SK-N-SH treated with all-trans-retinoic acid at 6 μM for 48 hours (cell line): Measurements from ENCODE around the gene BRSK1.

Experiments
- ATAC-seq: fragments of 200-7000 bp; cut with Tn5 transposase; 3 replicates; pipeline ENCODE4 v1.9.1; 2020; ENCODE audit warnings: mild to moderate bottlenecking, moderate library complexity
- BACH2 ChIP-seq: fragments of 250-450 bp; sonication (Bioruptor Pico); IDR thresholded peaks from 2 replicates; pipeline ENCODE4 v1.9.0; 2021; ENCODE audit warnings: mild to moderate bottlenecking, borderline replicate concordance
- CREB5 ChIP-seq: fragments of 250-450 bp; sonication (Bioruptor Pico); IDR thresholded peaks from 2 replicates; pipeline ENCODE4 v1.5.1; 2020; ENCODE audit warnings: low read depth, mild to moderate bottlenecking, moderate library complexity
- CSDC2 ChIP-seq: fragments of 250-450 bp; sonication (Bioruptor Pico); IDR thresholded peaks from 2 replicates; pipeline ENCODE4 v1.5.0; 2020; ENCODE audit warnings: mild to moderate bottlenecking, moderate library complexity
- CSRNP3 ChIP-seq: fragments of 250-450 bp; sonication (Bioruptor Pico); IDR thresholded peaks from 2 replicates; pipeline ENCODE4 v1.5.1; 2021; ENCODE audit warnings: mild to moderate bottlenecking, moderate library complexity
- ESRRG ChIP-seq: fragments of 250-450 bp; sonication (Bioruptor Pico); IDR thresholded peaks from 2 replicates; pipeline ENCODE4 v1.6.1; 2021; ENCODE audit warnings: mild to moderate bottlenecking
- GLIS3 ChIP-seq: fragments of 250-450 bp; sonication (Bioruptor Pico); IDR thresholded peaks from 2 replicates; pipeline ENCODE4 v1.5.0; 2020; ENCODE audit warnings: mild to moderate bottlenecking, moderate library complexity
- ISL1 ChIP-seq: fragments of 250-450 bp; sonication (Bioruptor Pico); IDR thresholded peaks from 2 replicates; pipeline ENCODE4 v2.1.2; 2022; ENCODE audit warnings: mild to moderate bottlenecking, moderate library complexity
- OSR1 ChIP-seq: fragments of 250-450 bp; sonication (Bioruptor Pico); IDR thresholded peaks from 2 replicates; pipeline ENCODE4 v1.8.0; 2022; ENCODE audit warnings: moderate library complexity, mild to moderate bottlenecking, inconsistent platforms
- PPARA ChIP-seq: fragments of 250-450 bp; sonication (Bioruptor Pico); IDR thresholded peaks from 2 replicates; pipeline ENCODE4 v1.5.0; 2020; ENCODE audit warnings: mild to moderate bottlenecking, borderline replicate concordance
- RARB ChIP-seq: fragments of 250-450 bp; sonication (Bioruptor Pico); IDR thresholded peaks from 2 replicates; pipeline ENCODE4 v1.8.0; 2021; ENCODE audit warnings: mild to moderate bottlenecking, moderate library complexity
- SNAI2 ChIP-seq: fragments of 250-450 bp; sonication (Bioruptor Pico); IDR thresholded peaks from 2 replicates; pipeline ENCODE4 v1.5.0; 2020; ENCODE audit warnings: mild to moderate bottlenecking, moderate library complexity
- TOX ChIP-seq: fragments of 250-450 bp; sonication (Bioruptor Pico); IDR thresholded peaks from 2 replicates; pipeline ENCODE4 v1.8.0; 2021; ENCODE audit warnings: mild to moderate bottlenecking, moderate library complexity, borderline replicate concordance
- ZC3H10 ChIP-seq: fragments of 250-450 bp; sonication (Bioruptor Pico); IDR thresholded peaks from 2 replicates; pipeline ENCODE4 v1.5.1; 2021; ENCODE audit warnings: mild to moderate bottlenecking, moderate library complexity
- ZFP30 ChIP-seq: fragments of 450-650 bp; formaldehyde crosslinking; IDR thresholded peaks from 2 replicates; pipeline ENCODE4 v1.5.0; 2022; ENCODE audit warnings: mild to moderate bottlenecking, moderate library complexity
- ZNF565 ChIP-seq: fragments of 450-650 bp; formaldehyde crosslinking; conservative IDR thresholded peaks from 2 replicates; pipeline ENCODE4 v1.5.0; 2020; ENCODE audit warnings: low read depth, mild to moderate bottlenecking, moderate library complexity
- ZNF70 ChIP-seq: fragments of 450-650 bp; formaldehyde crosslinking; IDR thresholded peaks from 2 replicates; pipeline ENCODE4 v1.5.0; 2020; ENCODE audit warnings: mild to moderate bottlenecking, moderate library complexity
- ZNF8 ChIP-seq: fragments of 450-650 bp; formaldehyde crosslinking; IDR thresholded peaks from 2 replicates; pipeline ENCODE4 v1.5.0; 2020; ENCODE audit warnings: mild to moderate bottlenecking, moderate library complexity
- TF ChIP-seq, protein P1 (sequence below): fragments of 250-450 bp; sonication (Bioruptor Pico); IDR thresholded peaks from 2 replicates; pipeline ENCODE4 v1.8.0; 2020; ENCODE audit warnings: mild to moderate bottlenecking, moderate library complexity, borderline replicate concordance
- TF ChIP-seq, protein P2 (sequence below): fragments of 250-450 bp; sonication (Bioruptor Pico); IDR thresholded peaks from 2 replicates; pipeline ENCODE4 v1.5.0; 2020; ENCODE audit warnings: mild to moderate bottlenecking, moderate library complexity
- TF ChIP-seq, protein P3 (sequence below): fragments of 250-450 bp; sonication (Bioruptor Pico); IDR thresholded peaks from 2 replicates; pipeline ENCODE4 v1.8.0; 2021; ENCODE audit warnings: low read depth, mild to moderate bottlenecking, moderate library complexity, borderline replicate concordance

BRSK1 gene

DNA sequence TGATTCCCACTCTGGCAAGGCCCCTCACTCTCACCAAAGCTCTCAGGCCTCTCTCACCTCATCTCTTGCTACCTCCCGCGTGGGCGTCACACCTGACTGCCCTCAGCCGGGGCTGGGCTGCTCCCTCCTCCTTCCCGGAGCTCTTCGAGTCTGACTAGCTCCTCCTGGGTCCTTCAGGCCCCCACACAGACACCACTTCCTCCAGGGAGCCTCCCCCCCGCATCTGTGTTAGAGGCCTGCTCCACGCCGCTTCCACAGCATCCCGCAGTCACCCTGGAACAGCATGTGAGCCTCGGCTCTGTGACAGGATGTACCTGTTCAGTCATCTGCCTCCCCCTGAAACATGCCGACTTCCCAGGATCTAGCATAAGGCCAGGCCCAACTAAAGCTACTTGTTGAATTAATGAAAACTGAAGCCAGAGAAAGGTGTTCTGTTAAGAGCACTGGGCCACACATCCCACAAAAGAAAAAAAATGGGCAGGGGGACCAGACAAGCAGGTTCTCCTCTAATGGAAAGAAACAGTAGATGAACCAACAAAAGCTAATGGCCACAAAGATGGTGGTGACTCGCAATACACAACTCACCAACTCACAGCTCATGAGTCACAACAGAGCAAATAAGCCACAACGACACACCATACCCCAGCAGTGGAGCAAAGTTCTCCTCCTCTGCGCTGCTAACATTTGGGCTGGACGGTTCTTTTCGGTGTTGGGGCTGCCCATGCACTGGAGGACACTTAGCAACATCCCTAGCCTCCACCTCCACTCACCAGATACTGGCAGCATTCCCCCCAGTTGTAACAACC, 28.0 kb upstream of the BRSK1 start:
- ATAC-seq: no peak
- TF ChIP-seq, protein P1, sequence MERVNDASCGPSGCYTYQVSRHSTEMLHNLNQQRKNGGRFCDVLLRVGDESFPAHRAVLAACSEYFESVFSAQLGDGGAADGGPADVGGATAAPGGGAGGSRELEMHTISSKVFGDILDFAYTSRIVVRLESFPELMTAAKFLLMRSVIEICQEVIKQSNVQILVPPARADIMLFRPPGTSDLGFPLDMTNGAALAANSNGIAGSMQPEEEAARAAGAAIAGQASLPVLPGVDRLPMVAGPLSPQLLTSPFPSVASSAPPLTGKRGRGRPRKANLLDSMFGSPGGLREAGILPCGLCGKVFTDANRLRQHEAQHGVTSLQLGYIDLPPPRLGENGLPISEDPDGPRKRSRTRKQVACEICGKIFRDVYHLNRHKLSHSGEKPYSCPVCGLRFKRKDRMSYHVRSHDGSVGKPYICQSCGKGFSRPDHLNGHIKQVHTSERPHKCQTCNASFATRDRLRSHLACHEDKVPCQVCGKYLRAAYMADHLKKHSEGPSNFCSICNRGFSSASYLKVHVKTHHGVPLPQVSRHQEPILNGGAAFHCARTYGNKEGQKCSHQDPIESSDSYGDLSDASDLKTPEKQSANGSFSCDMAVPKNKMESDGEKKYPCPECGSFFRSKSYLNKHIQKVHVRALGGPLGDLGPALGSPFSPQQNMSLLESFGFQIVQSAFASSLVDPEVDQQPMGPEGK: no peak
- TF ChIP-seq CREB5 (no peak), ZNF565 (CRISPR knock-in tag) (no peak), ISL1 (CRISPR knock-in tag) (no peak), SNAI2 (CRISPR knock-in tag) (no peak), OSR1 (CRISPR knock-in tag) (no peak), CSDC2 (no peak), ZNF8 (CRISPR knock-in tag) (no peak), BACH2 (CRISPR knock-in tag) (no peak), ZC3H10 (no peak)
- TF ChIP-seq, protein P2, sequence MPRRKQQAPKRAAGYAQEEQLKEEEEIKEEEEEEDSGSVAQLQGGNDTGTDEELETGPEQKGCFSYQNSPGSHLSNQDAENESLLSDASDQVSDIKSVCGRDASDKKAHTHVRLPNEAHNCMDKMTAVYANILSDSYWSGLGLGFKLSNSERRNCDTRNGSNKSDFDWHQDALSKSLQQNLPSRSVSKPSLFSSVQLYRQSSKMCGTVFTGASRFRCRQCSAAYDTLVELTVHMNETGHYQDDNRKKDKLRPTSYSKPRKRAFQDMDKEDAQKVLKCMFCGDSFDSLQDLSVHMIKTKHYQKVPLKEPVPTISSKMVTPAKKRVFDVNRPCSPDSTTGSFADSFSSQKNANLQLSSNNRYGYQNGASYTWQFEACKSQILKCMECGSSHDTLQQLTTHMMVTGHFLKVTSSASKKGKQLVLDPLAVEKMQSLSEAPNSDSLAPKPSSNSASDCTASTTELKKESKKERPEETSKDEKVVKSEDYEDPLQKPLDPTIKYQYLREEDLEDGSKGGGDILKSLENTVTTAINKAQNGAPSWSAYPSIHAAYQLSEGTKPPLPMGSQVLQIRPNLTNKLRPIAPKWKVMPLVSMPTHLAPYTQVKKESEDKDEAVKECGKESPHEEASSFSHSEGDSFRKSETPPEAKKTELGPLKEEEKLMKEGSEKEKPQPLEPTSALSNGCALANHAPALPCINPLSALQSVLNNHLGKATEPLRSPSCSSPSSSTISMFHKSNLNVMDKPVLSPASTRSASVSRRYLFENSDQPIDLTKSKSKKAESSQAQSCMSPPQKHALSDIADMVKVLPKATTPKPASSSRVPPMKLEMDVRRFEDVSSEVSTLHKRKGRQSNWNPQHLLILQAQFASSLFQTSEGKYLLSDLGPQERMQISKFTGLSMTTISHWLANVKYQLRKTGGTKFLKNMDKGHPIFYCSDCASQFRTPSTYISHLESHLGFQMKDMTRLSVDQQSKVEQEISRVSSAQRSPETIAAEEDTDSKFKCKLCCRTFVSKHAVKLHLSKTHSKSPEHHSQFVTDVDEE (CRISPR knock-in tag): no peak

DNA sequence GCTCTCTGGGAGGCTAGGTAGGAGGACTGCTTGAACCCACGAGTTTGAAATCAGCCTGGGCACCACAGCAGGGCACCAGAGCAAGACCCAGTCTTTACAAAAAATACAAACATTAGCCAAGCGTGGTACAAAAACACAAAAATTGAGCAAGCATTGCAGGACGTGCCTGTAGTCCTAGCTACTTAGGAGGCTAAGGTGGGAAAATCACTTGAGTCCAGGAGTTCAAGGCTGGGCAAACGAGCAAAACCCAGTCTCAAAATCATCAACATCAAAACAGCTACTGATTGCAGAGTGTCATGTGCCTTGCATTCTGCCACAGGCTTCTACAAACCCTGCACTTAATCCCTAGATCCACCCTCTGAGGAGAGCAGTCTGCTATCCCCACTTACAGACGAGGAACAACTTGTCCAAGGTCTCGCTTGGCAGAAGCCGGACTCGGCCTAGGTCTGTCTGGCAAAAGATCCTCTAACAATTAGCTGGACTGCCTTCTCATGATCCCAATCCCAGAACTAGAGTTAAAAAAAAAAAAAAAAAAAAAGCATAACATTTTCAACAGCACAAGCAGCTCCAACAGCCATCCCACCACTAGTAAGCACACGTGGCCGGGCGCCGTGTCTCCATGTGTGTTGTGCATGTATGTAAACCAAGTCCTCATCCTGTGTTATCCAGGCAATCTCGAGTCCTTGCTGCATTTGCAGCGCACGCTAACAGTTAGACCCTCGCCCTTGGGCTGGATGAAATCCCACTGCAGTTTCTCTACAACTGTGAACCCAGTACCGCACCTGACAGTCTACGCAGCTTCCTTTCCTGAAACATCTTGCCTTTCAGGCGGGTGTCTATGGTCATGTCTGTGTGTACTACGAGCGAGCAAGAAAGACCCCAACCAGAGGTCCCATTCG, 27.0 kb upstream of the BRSK1 start:
- TF ChIP-seq, protein P1: no peak
- no peak for TF ChIP-seq ESRRG (CRISPR knock-in tag)
- TF ChIP-seq PPARA (CRISPR knock-in tag): no peak
- no peak for TF ChIP-seq ZC3H10
- TF ChIP-seq GLIS3 (CRISPR knock-in tag): no peak
- TF ChIP-seq ZFP30: no peak
- TF ChIP-seq TOX: no peak
- no peak for TF ChIP-seq CREB5
- TF ChIP-seq ZNF8 (CRISPR knock-in tag): no peak
- TF ChIP-seq ISL1 (CRISPR knock-in tag): no peak
- no peak for TF ChIP-seq OSR1 (CRISPR knock-in tag)
- no peak for TF ChIP-seq ZNF565 (CRISPR knock-in tag)
- TF ChIP-seq CSRNP3: no peak
- TF ChIP-seq, protein P3, sequence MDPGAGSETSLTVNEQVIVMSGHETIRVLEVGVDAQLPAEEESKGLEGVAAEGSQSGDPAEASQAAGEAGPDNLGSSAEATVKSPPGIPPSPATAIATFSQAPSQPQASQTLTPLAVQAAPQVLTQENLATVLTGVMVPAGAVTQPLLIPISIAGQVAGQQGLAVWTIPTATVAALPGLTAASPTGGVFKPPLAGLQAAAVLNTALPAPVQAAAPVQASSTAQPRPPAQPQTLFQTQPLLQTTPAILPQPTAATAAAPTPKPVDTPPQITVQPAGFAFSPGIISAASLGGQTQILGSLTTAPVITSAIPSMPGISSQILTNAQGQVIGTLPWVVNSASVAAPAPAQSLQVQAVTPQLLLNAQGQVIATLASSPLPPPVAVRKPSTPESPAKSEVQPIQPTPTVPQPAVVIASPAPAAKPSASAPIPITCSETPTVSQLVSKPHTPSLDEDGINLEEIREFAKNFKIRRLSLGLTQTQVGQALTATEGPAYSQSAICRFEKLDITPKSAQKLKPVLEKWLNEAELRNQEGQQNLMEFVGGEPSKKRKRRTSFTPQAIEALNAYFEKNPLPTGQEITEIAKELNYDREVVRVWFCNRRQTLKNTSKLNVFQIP (CRISPR knock-in tag): no peak
- no peak for TF ChIP-seq RARB
- TF ChIP-seq ZNF70 (CRISPR knock-in tag): no peak
- TF ChIP-seq, protein P2 (CRISPR knock-in tag): no peak
- ATAC-seq: no peak
